Neural progenitor cell (in vitro differentiated cells): ENCODE data around the gene SLC9C1. TPM values are rescaled to one million over a fixed set of nuclear protein-coding genes. Genes with fewer than 3 reads are reported as not detected.
A peak's percentile ranks its signal among the peaks of the same experiment; 100 is the strongest.

Experiments
- DNase-seq: peaks from one replicate; pipeline ENCODE4 v3.0.0-alpha.2; 2016; ENCODE audit warnings: low spot score
- H2AFZ ChIP-seq: fragments of 200-600 bp; sonication (generic); replicated peaks from 2 replicates; pipeline ENCODE4 v1.6.1; 2016; ENCODE audit warnings: antibody characterized with exemption
- H3F3A ChIP-seq: fragments of 200-600 bp; sonication (generic); 2 replicates; pipeline ENCODE4 v1.6.1; 2016; ENCODE audit warnings: antibody characterized with exemption, low read depth
- H3K27ac ChIP-seq: fragments of 200-600 bp; sonication (generic); 2 replicates; pipeline ENCODE4 v1.5.1; 2016; ENCODE audit warnings: mild to moderate bottlenecking
- H3K27me3 ChIP-seq: fragments of 200-600 bp; sonication (generic); 2 replicates; pipeline ENCODE4 v1.6.1; 2016; ENCODE audit warnings: mild to moderate bottlenecking, moderate library complexity
- H3K36me3 ChIP-seq: fragments of 200-600 bp; sonication (generic); 2 replicates; pipeline ENCODE4 v1.5.1; 2016
- H3K4me1 ChIP-seq: fragments of 200-600 bp; sonication (generic); 2 replicates; pipeline ENCODE4 v1.6.1; 2016; ENCODE audit warnings: mixed run types
- H3K4me2 ChIP-seq: fragments of 200-600 bp; sonication (generic); 2 replicates; pipeline ENCODE4 v1.6.1; 2016
- H3K4me3 ChIP-seq: fragments of 200-600 bp; sonication (generic); 2 replicates; pipeline ENCODE4 v1.5.1; 2016
- H3K79me2 ChIP-seq: fragments of 200-600 bp; sonication (generic); 2 replicates; pipeline ENCODE4 v1.6.1; 2016; ENCODE audit warnings: low read depth
- H3K9ac ChIP-seq: fragments of 200-600 bp; sonication (generic); 2 replicates; pipeline ENCODE4 v1.6.1; 2016
- H3K9me3 ChIP-seq: fragments of 200-600 bp; sonication (generic); 2 replicates; pipeline ENCODE4 v1.5.1; 2016; ENCODE audit warnings: low read depth
- H4K20me1 ChIP-seq: fragments of 200-600 bp; sonication (generic); 2 replicates; pipeline ENCODE4 v1.6.1; 2016; ENCODE audit warnings: low read depth
- H3K27ac Mint-ChIP-seq: 3 replicates; pipeline ENCODE4 v1.8.0; 2021; ENCODE audit warnings: mixed read lengths
- H3K27me3 Mint-ChIP-seq: 2 replicates; pipeline ENCODE4 v1.8.0; 2022; ENCODE audit warnings: low read depth, mild to moderate bottlenecking, inconsistent platforms, moderate library complexity, mixed read lengths; ENCODE audit not compliant: insufficient read depth
- H3K36me3 Mint-ChIP-seq: 3 replicates; pipeline ENCODE4 v1.8.0; 2021; ENCODE audit warnings: mixed read lengths
- H3K4me1 Mint-ChIP-seq: 3 replicates; pipeline ENCODE4 v1.8.0; 2021; ENCODE audit warnings: mixed read lengths
- H3K4me3 Mint-ChIP-seq: 3 replicates; pipeline ENCODE4 v1.8.0; 2021; ENCODE audit warnings: mild to moderate bottlenecking, moderate library complexity, mixed read lengths
- H3K9me3 Mint-ChIP-seq: 3 replicates; pipeline ENCODE4 v1.8.0; 2020; ENCODE audit warnings: mixed read lengths
- EZH2 ChIP-seq: fragments of 200-600 bp; sonication (generic); IDR thresholded peaks from 2 replicates; pipeline ENCODE4 v1.6.1; 2017; ENCODE audit warnings: antibody characterized with exemption, mild to moderate bottlenecking, moderate library complexity
- EZH2phosphoT487 ChIP-seq: fragments of 200-600 bp; sonication (generic); IDR thresholded peaks from 2 replicates; pipeline ENCODE4 v1.6.1; 2017; ENCODE audit warnings: antibody characterized with exemption
- total RNA-seq: library from RNA; depleted of rRNA; stranded (reverse); fragments of >200 nt; gene quantifications from 2 replicates; pipeline ENCODE4 v1.2.3, GENCODE V29; 2015; ENCODE audit warnings: low replicate concordance
- TF ChIP-seq, protein P1 (sequence below): fragments of 200-600 bp; sonication (generic); IDR thresholded peaks from 2 replicates; pipeline ENCODE4 v1.5.1; 2017; ENCODE audit warnings: antibody characterized with exemption, mild to moderate bottlenecking

Gene SLC9C1
- total RNA-seq, 1 donor from 2014 or later = 1.3 TPM

DNA sequence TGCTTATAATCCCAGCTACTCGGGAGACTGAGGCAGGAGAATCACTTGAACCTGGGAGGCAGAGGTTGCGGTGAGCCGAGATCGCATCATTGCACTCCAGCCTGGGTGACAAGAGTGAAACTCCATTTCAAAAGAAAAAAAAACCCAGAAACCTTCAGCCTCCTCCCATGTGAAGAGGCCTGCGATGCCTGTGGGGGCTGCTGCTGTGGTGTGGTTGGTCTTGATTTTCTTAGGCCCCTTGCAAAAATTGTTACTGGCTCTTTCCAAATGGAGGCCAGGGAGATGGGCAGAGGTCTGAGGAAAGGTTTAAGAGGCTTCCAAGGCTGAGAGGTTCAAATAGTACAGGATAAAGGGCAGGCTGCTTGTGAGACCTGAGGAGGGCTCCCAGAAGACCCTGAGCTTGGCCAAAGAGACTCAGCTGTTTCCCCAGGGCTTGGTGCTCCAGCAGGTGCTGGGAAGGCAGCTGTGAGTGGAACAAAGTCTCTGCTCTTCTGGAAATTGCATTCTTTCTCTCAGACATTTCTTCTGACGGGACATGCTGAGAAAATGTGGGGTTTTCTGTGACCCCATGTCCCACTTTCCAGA lies 179.3 kb downstream of the SLC9C1 start:
- Mint-ChIP-seq H3K4me3 (no peak overlapping the region), H3K36me3 (no peaks in the 10 kb centered on the region), H3K27me3 (peaks cover 6% of the 10 kb centered on the region), H3K27ac (peak overlapping the region; percentile 2), H3K9me3 (no peaks in the 10 kb centered on the region), H3K4me1 (peaks cover 19% of the 10 kb centered on the region)
- no peaks in the 10 kb centered on the region for H3K9me3 ChIP-seq
- H3K4me3 ChIP-seq = no peak overlapping the region
- no peaks in the 10 kb centered on the region for H3K27me3 ChIP-seq
- DNase-seq = no peak
- peaks cover 32% of the 10 kb centered on the region for H3K4me1 ChIP-seq
- TF ChIP-seq, protein P1, sequence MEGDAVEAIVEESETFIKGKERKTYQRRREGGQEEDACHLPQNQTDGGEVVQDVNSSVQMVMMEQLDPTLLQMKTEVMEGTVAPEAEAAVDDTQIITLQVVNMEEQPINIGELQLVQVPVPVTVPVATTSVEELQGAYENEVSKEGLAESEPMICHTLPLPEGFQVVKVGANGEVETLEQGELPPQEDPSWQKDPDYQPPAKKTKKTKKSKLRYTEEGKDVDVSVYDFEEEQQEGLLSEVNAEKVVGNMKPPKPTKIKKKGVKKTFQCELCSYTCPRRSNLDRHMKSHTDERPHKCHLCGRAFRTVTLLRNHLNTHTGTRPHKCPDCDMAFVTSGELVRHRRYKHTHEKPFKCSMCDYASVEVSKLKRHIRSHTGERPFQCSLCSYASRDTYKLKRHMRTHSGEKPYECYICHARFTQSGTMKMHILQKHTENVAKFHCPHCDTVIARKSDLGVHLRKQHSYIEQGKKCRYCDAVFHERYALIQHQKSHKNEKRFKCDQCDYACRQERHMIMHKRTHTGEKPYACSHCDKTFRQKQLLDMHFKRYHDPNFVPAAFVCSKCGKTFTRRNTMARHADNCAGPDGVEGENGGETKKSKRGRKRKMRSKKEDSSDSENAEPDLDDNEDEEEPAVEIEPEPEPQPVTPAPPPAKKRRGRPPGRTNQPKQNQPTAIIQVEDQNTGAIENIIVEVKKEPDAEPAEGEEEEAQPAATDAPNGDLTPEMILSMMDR = no peak
- TF ChIP-seq EZH2phosphoT487 = no peak
- TF ChIP-seq EZH2 = no peak
- no peaks in the 10 kb centered on the region for H4K20me1 ChIP-seq
- H3F3A ChIP-seq = peaks cover 22% of the 10 kb centered on the region
- no peak overlapping the region for H3K9ac ChIP-seq
- H3K79me2 ChIP-seq = no peaks in the 10 kb centered on the region
- no peaks in the 10 kb centered on the region for H3K36me3 ChIP-seq
- peak overlapping the region; percentile 45 for H2AFZ ChIP-seq
- H3K4me2 ChIP-seq = no peak overlapping the region
- H3K27ac ChIP-seq = no peak overlapping the region

DNA sequence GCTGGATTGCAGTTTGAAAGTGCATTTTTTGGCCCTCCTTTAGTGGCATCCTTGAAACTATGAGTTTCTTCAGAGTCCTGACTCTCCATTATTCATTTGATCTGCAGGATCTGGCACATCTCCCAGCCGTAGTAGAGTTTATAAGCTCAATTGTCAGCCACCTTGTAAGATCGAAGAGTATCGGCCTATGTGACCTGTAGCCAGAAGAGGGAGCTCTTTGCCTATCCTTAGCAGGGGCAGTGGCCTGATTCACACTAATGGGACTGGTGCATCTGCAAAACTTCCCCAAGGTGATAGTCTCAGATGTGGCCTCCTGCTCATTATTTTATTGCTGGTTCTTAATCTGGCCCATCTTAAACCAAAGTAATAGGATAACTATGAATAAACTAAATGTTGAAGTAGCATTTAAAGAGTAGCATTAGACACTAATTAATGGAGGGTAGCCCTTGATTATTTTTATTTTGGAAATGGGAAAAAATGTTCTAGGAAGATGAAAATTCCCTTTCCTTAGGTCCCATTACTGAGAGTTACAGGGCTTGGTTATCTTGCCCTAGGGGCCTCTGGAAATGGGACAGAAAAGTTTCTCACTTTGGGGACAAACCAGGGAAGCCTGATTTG lies 182.1 kb downstream of the SLC9C1 start:
- no peaks in the 10 kb centered on the region for H4K20me1 ChIP-seq
- no peak overlapping the region for H3K27ac ChIP-seq
- H3K36me3 Mint-ChIP-seq = no peaks in the 10 kb centered on the region
- peaks cover 4% of the 10 kb centered on the region for H3F3A ChIP-seq
- H3K36me3 ChIP-seq = no peaks in the 10 kb centered on the region
- H3K4me3 Mint-ChIP-seq = no peak overlapping the region
- H3K9me3 Mint-ChIP-seq = no peaks in the 10 kb centered on the region
- peak overlapping the region; percentile 47 for H2AFZ ChIP-seq
- H3K79me2 ChIP-seq = no peaks in the 10 kb centered on the region
- peaks cover 23% of the 10 kb centered on the region for H3K4me1 ChIP-seq
- no peak overlapping the region for H3K27ac Mint-ChIP-seq
- TF ChIP-seq, protein P1 = peak; percentile 93
- TF ChIP-seq EZH2 = no peak
- TF ChIP-seq EZH2phosphoT487 = no peak
- peaks cover 6% of the 10 kb centered on the region for H3K27me3 Mint-ChIP-seq
- DNase-seq = peak; percentile 87
- H3K4me3 ChIP-seq = no peak overlapping the region
- no peak overlapping the region for H3K4me2 ChIP-seq
- H3K9ac ChIP-seq = no peak overlapping the region
- no peaks in the 10 kb centered on the region for H3K9me3 ChIP-seq
- no peaks in the 10 kb centered on the region for H3K27me3 ChIP-seq
- peaks cover 24% of the 10 kb centered on the region for H3K4me1 Mint-ChIP-seq

DNA sequence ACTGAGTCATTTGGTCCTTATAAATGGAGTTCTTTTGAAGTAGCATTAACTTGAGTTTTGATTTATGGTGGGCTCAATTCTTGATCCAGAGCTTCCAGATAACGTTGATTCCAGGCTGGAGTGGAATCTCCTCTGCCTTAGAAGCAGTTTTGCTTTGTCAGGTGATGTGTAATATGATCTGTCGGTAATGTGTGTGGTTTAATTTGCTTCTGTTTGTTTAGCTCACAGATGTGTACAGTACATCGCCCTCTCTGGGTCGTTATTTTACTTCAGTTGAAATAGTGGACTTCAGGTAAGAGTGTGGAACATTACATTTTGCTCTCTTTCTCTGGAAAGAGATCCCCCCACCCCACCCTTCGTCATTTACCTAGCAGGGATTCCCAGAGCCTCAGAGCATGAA lies 184.7 kb downstream of the SLC9C1 start:
- Mint-ChIP-seq H3K27ac (no peak overlapping the region), H3K4me1 (peaks cover 11% of the 10 kb centered on the region), H3K27me3 (peaks cover 6% of the 10 kb centered on the region), H3K4me3 (no peak overlapping the region), H3K9me3 (no peaks in the 10 kb centered on the region), H3K36me3 (no peaks in the 10 kb centered on the region)
- Histone ChIP-seq H2AFZ (no peak overlapping the region), H3K4me1 (no peaks in the 10 kb centered on the region), H3K4me3 (no peak overlapping the region), H3K36me3 (no peaks in the 10 kb centered on the region), H3F3A (no peaks in the 10 kb centered on the region), H3K9ac (no peak overlapping the region), H3K27me3 (no peaks in the 10 kb centered on the region), H3K4me2 (no peak overlapping the region), H3K9me3 (no peaks in the 10 kb centered on the region), H3K27ac (no peak overlapping the region), H3K79me2 (no peaks in the 10 kb centered on the region), H4K20me1 (no peaks in the 10 kb centered on the region)
- no peak for DNase-seq
- TF ChIP-seq EZH2phosphoT487 = no peak
- TF ChIP-seq, protein P1 = no peak
- TF ChIP-seq EZH2 = no peak
